ENCODE data around the gene LPCAT4.

- TF ChIP-seq YY1 (IDR thresholded peaks at IDR 0.05) (no peak), ATF3 (IDR thresholded peaks at IDR 0.05) (no peak), TAF1 (conservative IDR thresholded peaks at IDR 0.05) (no peak), CTCF (IDR thresholded peaks at IDR 0.05; ENCODE audit: low read depth, low read length, missing input control) (no peak), GABPA (IDR thresholded peaks at IDR 0.05 in 1 of 2, conservative IDR thresholded peaks at IDR 0.05 in 1 of 2) (no peak), SP1 (IDR thresholded peaks at IDR 0.05) (no peak), MAX (IDR thresholded peaks at IDR 0.05) (no peak), JUND (IDR thresholded peaks at IDR 0.05) (no peak), RXRA (IDR thresholded peaks at IDR 0.05) (no peak), EGR1 (IDR thresholded peaks at IDR 0.05; ENCODE audit: low read depth in 2 of 2) (no peak), REST (IDR thresholded peaks at IDR 0.05) (no peak), ZBTB33 (IDR thresholded peaks at IDR 0.05) (no peak), FOXA1 (IDR thresholded peaks at IDR 0.05) (no peak)
Observed at GRCh38 chr15:34365091-34365825, 1.7 kb downstream of the LPCAT4 start.
